Bronchial epithelial cell (primary cell): ENCODE data around the gene PSTPIP1. TPM values are rescaled to one million over a fixed set of nuclear protein-coding genes. Genes with fewer than 3 reads are reported as not detected.

Source experiments
- DNase-seq: peaks from one replicate; pipeline ENCODE4 v3.0.0-alpha.2; 2010; ENCODE audit warnings: low read depth
- FAIRE-seq: peaks from 2 replicates; lab custom pipeline; 2011; peaks lifted over from hg19 to GRCh38; lab: Jason Lieb, UNC
- H3K27me3 ChIP-seq: 2 replicates; pipeline ENCODE4 v1.5.1; 2011; ENCODE audit warnings: low read length; ENCODE audit not compliant: control insufficient read depth, insufficient read depth
- H3K36me3 ChIP-seq: 2 replicates; pipeline ENCODE4 v1.5.1; 2011; ENCODE audit warnings: low read length; ENCODE audit not compliant: control insufficient read depth, insufficient read depth
- H3K4me3 ChIP-seq: 2 replicates; pipeline ENCODE4 v1.5.1; 2011; ENCODE audit warnings: mild to moderate bottlenecking, low read depth, low read length, control low read depth
- CTCF ChIP-seq: IDR thresholded peaks from 2 replicates; pipeline ENCODE4 v1.5.1; 2011; ENCODE audit warnings: mild to moderate bottlenecking, moderate library complexity, low read length, control low read depth, inconsistent platforms; ENCODE audit not compliant: insufficient read depth, severe bottlenecking
- total RNA-seq: library from RNA; depleted of rRNA; stranded (reverse); fragments of >200 nt; gene quantifications from 2 replicates; pipeline ENCODE4 v1.2.1, GENCODE V29; 2014

Gene PSTPIP1
- total RNA-seq, 1 donor from 2014 or later: not detected

- no peak for TF ChIP-seq CTCF
- no peak for DNase-seq
- H3K4me3 ChIP-seq: no peak overlapping the region
- no peaks in the 10 kb centered on the region for H3K27me3 ChIP-seq
- no peaks in the 10 kb centered on the region for H3K36me3 ChIP-seq
- FAIRE-seq: no peak
These were observed 25.6 kb downstream of the PSTPIP1 start for GRCh38 chr15:77020348-77021087.

GRCh38 chr15:77021088-77021481 lies 26.2 kb downstream of the PSTPIP1 start:
- H3K36me3 ChIP-seq: no peaks in the 10 kb centered on the region
- FAIRE-seq: no peak
- TF ChIP-seq CTCF: no peak

GRCh38 chr15:77021803-77022381 lies 27.0 kb downstream of the PSTPIP1 start:
- Histone ChIP-seq H3K4me3 (no peak overlapping the region), H3K27me3 (no peaks in the 10 kb centered on the region), H3K36me3 (no peaks in the 10 kb centered on the region)
- no peak for DNase-seq
- no peak for FAIRE-seq
- no peak for TF ChIP-seq CTCF

More at GRCh38 chr15:77021088-77021481, 26.2 kb downstream of the PSTPIP1 start:
- DNase-seq: no peak
- Histone ChIP-seq H3K27me3 (no peaks in the 10 kb centered on the region), H3K4me3 (no peak overlapping the region)

- FAIRE-seq (no peak), DNase-seq (no peak)
- TF ChIP-seq CTCF: no peak
- Histone ChIP-seq H3K4me3 (no peak overlapping the region), H3K27me3 (no peaks in the 10 kb centered on the region), H3K36me3 (no peaks in the 10 kb centered on the region)
These were observed 28.0 kb downstream of the PSTPIP1 start for GRCh38 chr15:77022646-77023575.

- FAIRE-seq (no peak), DNase-seq (no peak)
- Histone ChIP-seq H3K36me3 (no peaks in the 10 kb centered on the region), H3K27me3 (no peaks in the 10 kb centered on the region), H3K4me3 (no peak overlapping the region)
- no peak for TF ChIP-seq CTCF
These were observed 28.8 kb downstream of the PSTPIP1 start for GRCh38 chr15:77023576-77024272.
